HCT116 (cell line): ENCODE data around the gene RTP4. TPM values are rescaled to one million over a fixed set of nuclear protein-coding genes. Genes with fewer than 3 reads are reported as not detected.

Source experiments
- ATAC-seq: fragments of 200-7000 bp; cut with Tn5 transposase; 2 replicates; pipeline ENCODE4 v1.9.1; 2020; ENCODE audit warnings: mild to moderate bottlenecking, moderate library complexity
- BruUV-seq: library from RNA; stranded (reverse); fragments of 400-500 nt; replicated peaks from 2 replicates; lab custom pipeline; 2021; lab: Mats Ljungman, UMichigan
- CTCF ChIA-PET: fragments of 300-600 bp; sonication (Branson Sonifier 250); formaldehyde crosslinking; loops from one replicate; lab custom pipeline; 2021; ENCODE audit warnings: antibody characterized with exemption; lab: Charles Lee
- POLR2A ChIA-PET: fragments of 300-600, 350-600 bp; sonication (Branson Sonifier 250); formaldehyde crosslinking; loops from one replicate; lab custom pipeline; 2021; ENCODE audit warnings: antibody characterized with exemption; lab: Charles Lee
- RAD21 ChIA-PET, 2 experiments: fragments of 300-600 bp; sonication (Branson Sonifier 250); formaldehyde crosslinking; loops; one replicate each; lab custom pipeline; 2023; ENCODE audit warnings: low total read pairs in 2 of 2; ENCODE audit not compliant: uncharacterized antibody in 2 of 2, unreplicated experiment in 2 of 2, low non-redundant PET in 1 of 2; lab: Charles Lee
- DNase-seq: peaks from one replicate; pipeline ENCODE4 v3.0.0-alpha.2; 2010; ENCODE audit warnings: low read depth, low spot score
- H2AFZ ChIP-seq: fragments of 200-600 bp; shearing (Covaris generic), sonication (generic); 2 replicates; pipeline ENCODE4 v1.6.1; 2017; ENCODE audit warnings: low read depth, mixed run types, mixed read lengths, antibody characterized with exemption, low read length; ENCODE audit not compliant: poor library complexity, severe bottlenecking
- H3K27ac ChIP-seq: 2 replicates; pipeline ENCODE4 v1.5.1; 2012; ENCODE audit warnings: low read depth, low read length
- H3K27me3 ChIP-seq: fragments of 200-600 bp; sonication (generic); 2 replicates; pipeline ENCODE4 v1.6.1; 2016; ENCODE audit warnings: mixed run types, low read length, mixed read lengths; ENCODE audit not compliant: insufficient read depth
- H3K36me3 ChIP-seq, 2 experiments: fragments of 200-500 bp in 1 of 2; fragments of 200-600 bp in 1 of 2; sonication (Bioruptor generic) in 1 of 2; sonication (generic) in 1 of 2; 2 replicates each; pipeline versions ENCODE4 v1.5.1 to v1.6.1; 2014 to 2016; ENCODE audit warnings: low read length in 2 of 2, inconsistent platforms in 1 of 2, mixed read lengths in 1 of 2, mixed run types in 1 of 2; ENCODE audit not compliant: insufficient read depth in 2 of 2, control insufficient read depth in 1 of 2
- H3K4me1 ChIP-seq, 2 experiments: fragments of 200-600 bp in 1 of 2; sonication (generic) in 1 of 2; 2 replicates each; pipeline versions ENCODE4 v1.5.1 to v1.6.1; 2012 to 2017; ENCODE audit warnings: low read length in 2 of 2, inconsistent platforms in 1 of 2, mild to moderate bottlenecking in 1 of 2, mixed read lengths in 1 of 2, mixed run types in 1 of 2, moderate library complexity in 1 of 2; ENCODE audit not compliant: insufficient read depth in 2 of 2, control insufficient read depth in 1 of 2
- H3K4me2 ChIP-seq: fragments of 200-600 bp; sonication (generic); 2 replicates; pipeline ENCODE4 v1.6.1; 2017; ENCODE audit warnings: mixed run types, low read length, mixed read lengths
- H3K4me3 ChIP-seq, 2 experiments: fragments of 200-600 bp in 1 of 2; sonication (generic) in 1 of 2; replicated peaks in 1 of 2; 2 replicates each; pipeline ENCODE4 v1.5.1; 2011 to 2016; ENCODE audit warnings: low read length in 2 of 2, control low read depth in 1 of 2, low read depth in 1 of 2, mild to moderate bottlenecking in 1 of 2, mixed read lengths in 1 of 2, mixed run types in 1 of 2
- H3K79me2 ChIP-seq: fragments of 200-600 bp; sonication (generic); 2 replicates; pipeline ENCODE4 v1.6.1; 2017; ENCODE audit warnings: mild to moderate bottlenecking, mixed run types, low read length, moderate library complexity, mixed read lengths; ENCODE audit not compliant: insufficient read depth
- H3K9ac ChIP-seq: fragments of 200-600 bp; sonication (generic); 2 replicates; pipeline ENCODE4 v1.6.1; 2016; ENCODE audit warnings: low read length, mixed read lengths
- H3K9me2 ChIP-seq: fragments of 200-600 bp; sonication (generic), shearing (Covaris generic); 2 replicates; pipeline ENCODE4 v1.6.1; 2017; ENCODE audit warnings: mixed run types, mild to moderate bottlenecking, moderate library complexity; ENCODE audit not compliant: insufficient read depth
- H3K9me3 ChIP-seq, 2 experiments: fragments of 200-500 bp in 1 of 2; fragments of 200-600 bp in 1 of 2; sonication (Bioruptor generic) in 1 of 2; sonication (generic) in 1 of 2; 2 replicates each; pipeline ENCODE4 v1.6.1; 2014 to 2017; ENCODE audit warnings: low read length in 2 of 2, mixed read lengths in 2 of 2, inconsistent platforms in 1 of 2, low read depth in 1 of 2, mild to moderate bottlenecking in 1 of 2, mixed run types in 1 of 2, moderate library complexity in 1 of 2; ENCODE audit not compliant: control insufficient read depth in 1 of 2, insufficient read depth in 1 of 2
- H4K20me1 ChIP-seq: fragments of 200-600 bp; sonication (generic), shearing (Covaris generic); 2 replicates; pipeline ENCODE4 v1.6.1; 2017; ENCODE audit warnings: mixed run types, mild to moderate bottlenecking, moderate library complexity; ENCODE audit not compliant: insufficient read depth
- ATF3 ChIP-seq: IDR thresholded peaks from 2 replicates; pipeline ENCODE4 v1.6.1; 2012
- CEBPB ChIP-seq: IDR thresholded peaks from 2 replicates; pipeline ENCODE4 v1.6.1; 2012; ENCODE audit warnings: low read depth
- CTCF ChIP-seq, 3 experiments: fragments of 200-600 bp in 1 of 3; sonication (generic) in 1 of 3; IDR thresholded peaks in 2 of 3; conservative IDR thresholded peaks in 1 of 3; 2 replicates each; pipeline ENCODE4 v1.5.1; 2012 to 2017; ENCODE audit warnings: low read depth in 2 of 3, low read length in 2 of 3, antibody characterized with exemption in 1 of 3, borderline replicate concordance in 1 of 3, control low read depth in 1 of 3, mild to moderate bottlenecking in 1 of 3, mixed read lengths in 1 of 3, mixed run types in 1 of 3, moderate library complexity in 1 of 3; ENCODE audit not compliant: insufficient read depth in 1 of 3
- EGR1 ChIP-seq: IDR thresholded peaks from 2 replicates; pipeline ENCODE4 v1.6.1; 2012; ENCODE audit warnings: low read depth
- EZH2 ChIP-seq: fragments of 200-600 bp; sonication (generic); IDR thresholded peaks from 2 replicates; pipeline ENCODE4 v1.6.1; 2017; ENCODE audit warnings: antibody characterized with exemption, mixed run types
- EZH2phosphoT487 ChIP-seq: fragments of 200-600 bp; IDR thresholded peaks from 2 replicates; pipeline ENCODE4 v1.6.1; 2018; ENCODE audit warnings: antibody characterized with exemption, borderline replicate concordance
- FOSL1 ChIP-seq: IDR thresholded peaks from 2 replicates; pipeline ENCODE4 v1.6.1; 2012; ENCODE audit warnings: low read depth
- JUND ChIP-seq: IDR thresholded peaks from 2 replicates; pipeline ENCODE4 v1.6.1; 2012
- MAX ChIP-seq: IDR thresholded peaks from 2 replicates; pipeline ENCODE4 v1.6.1; 2012
- POLR2A ChIP-seq: IDR thresholded peaks from 2 replicates; pipeline ENCODE4 v1.7.0; 2011; ENCODE audit warnings: borderline replicate concordance; ENCODE audit not compliant: insufficient read depth, insufficient read length; ENCODE audit errors: extremely low read depth
- POLR2AphosphoS5 ChIP-seq: IDR thresholded peaks from 2 replicates; pipeline ENCODE4 v1.6.1; 2011; ENCODE audit warnings: mild to moderate bottlenecking, low read depth, low read length, moderate library complexity
- RAD21 ChIP-seq: IDR thresholded peaks from 2 replicates; pipeline ENCODE4 v1.6.1; 2012; ENCODE audit warnings: low read depth, mild to moderate bottlenecking
- SIN3A ChIP-seq: IDR thresholded peaks from 2 replicates; pipeline ENCODE4 v1.6.1; 2012; ENCODE audit warnings: low read depth
- SP1 ChIP-seq: IDR thresholded peaks from 2 replicates; pipeline ENCODE4 v1.6.1; 2012; ENCODE audit warnings: low read depth
- SRF ChIP-seq: IDR thresholded peaks from 2 replicates; pipeline ENCODE4 v1.6.1; 2012; ENCODE audit warnings: low read depth
- TCF7L2 ChIP-seq: IDR thresholded peaks from 2 replicates; pipeline ENCODE4 v1.7.0; 2011; ENCODE audit warnings: borderline replicate concordance, inconsistent platforms; ENCODE audit not compliant: insufficient read depth, insufficient read length; ENCODE audit errors: extremely low read depth
- YY1 ChIP-seq: IDR thresholded peaks from 2 replicates; pipeline ENCODE4 v1.6.1; 2011; ENCODE audit warnings: low read length, low read depth, moderate library complexity, mild to moderate bottlenecking; ENCODE audit not compliant: insufficient replicate concordance; ENCODE audit errors: extremely low read depth
- intact Hi-C: fragments of 100-400 bp; cut with micrococcal nuclease; formaldehyde crosslinking; loops from 2 replicates; pipeline ENCODE4 v1.10.0; 2022
- total RNA-seq: library from RNA; stranded (reverse); gene quantifications from one replicate; pipeline ENCODE4 v1.2.1, GENCODE V29; 2021; ENCODE audit not compliant: unreplicated experiment

RTP4 gene
- total RNA-seq, 1 experiment from 2014 or later: not detected

GRCh38 chr3:187352581-187353575 is 15.3 kb upstream of the RTP4 start:
- peaks cover 8% of the 10 kb centered on the region for H3K27me3 ChIP-seq
- H2AFZ ChIP-seq: no peak overlapping the region
- ChIA-PET POLR2A (no interaction called here), CTCF (no interaction called here), RAD21 (no interaction called here)
- TF ChIP-seq CTCF (IDR thresholded peaks at IDR 0.05 in 2 of 3, conservative IDR thresholded peaks at IDR 0.05 in 1 of 3; ENCODE audit: borderline replicate concordance in 1 of 3, insufficient read depth in 1 of 3, low read depth in 2 of 3, low read length in 2 of 3): no peak
- TF ChIP-seq SIN3A: no peak
- no peak for TF ChIP-seq TCF7L2
- no peak for TF ChIP-seq RAD21
- TF ChIP-seq EGR1: no peak
- intact Hi-C loops: no loop called here
- H3K9me2 ChIP-seq: no peaks in the 10 kb centered on the region
- H3K9me3 ChIP-seq: no peaks in the 10 kb centered on the region
- no peak overlapping the region for H3K4me3 ChIP-seq
- H3K4me2 ChIP-seq: no peak overlapping the region
- BruUV-seq: no TSS peak
- H3K36me3 ChIP-seq: no peaks in the 10 kb centered on the region
- no peak overlapping the region for H3K27ac ChIP-seq
- ATAC-seq (no peak), DNase-seq (no peak)
- no peak overlapping the region for H3K9ac ChIP-seq
- H3K79me2 ChIP-seq: no peaks in the 10 kb centered on the region
- no peaks in the 10 kb centered on the region; the same call in 1 of the 2 replicates for H4K20me1 ChIP-seq
- H3K4me1 ChIP-seq: no peaks in the 10 kb centered on the region

GRCh38 chr3:187358068-187358467 is 10.1 kb upstream of the RTP4 start:
- Histone ChIP-seq H3K27ac (no peak overlapping the region), H3K9me3 (no peaks in the 10 kb centered on the region), H3K36me3 (no peaks in the 10 kb centered on the region), H2AFZ (no peak overlapping the region), H3K4me1 (no peaks in the 10 kb centered on the region), H3K9me2 (no peaks in the 10 kb centered on the region), H3K9ac (no peak overlapping the region), H3K79me2 (no peaks in the 10 kb centered on the region), H3K27me3 (peaks cover 10% of the 10 kb centered on the region), H3K4me2 (no peak overlapping the region), H3K4me3 (no peak overlapping the region), H4K20me1 (no peaks in the 10 kb centered on the region)
- intact Hi-C loops: no loop called here
- ATAC-seq (no peak), DNase-seq (no peak)
- POLR2A ChIA-PET: no interaction called here
- BruUV-seq: no TSS peak
- CTCF ChIA-PET: no interaction called here
- RAD21 ChIA-PET: no interaction called here
- TF ChIP-seq FOSL1 (no peak), EGR1 (no peak), YY1 (no peak), EZH2 (no peak), CEBPB (no peak), ATF3 (no peak), JUND (no peak), EZH2phosphoT487 (no peak), POLR2AphosphoS5 (no peak), MAX (no peak), POLR2A (no peak), SP1 (no peak), SRF (no peak)
